Breast epithelium (tissue), 4 donors: ENCODE data around the gene ZMYND15. TPM values are rescaled to one million over a fixed set of nuclear protein-coding genes. Genes with fewer than 3 reads are reported as not detected.

ENCODE experiments used
- DNase-seq, 2 donors: peaks; one replicate each; pipeline ENCODE4 v3.0.0-alpha.2; 2019; ENCODE audit warnings: low spot score in 2 of 2
- H3K27ac ChIP-seq, 2 donors: fragments of 200-600 bp; sonication (generic) in 1 of 2; one replicate each; pipeline ENCODE4 v1.5.1; 2016 to 2019; ENCODE audit warnings: mild to moderate bottlenecking in 1 of 2
- H3K27me3 ChIP-seq, 2 donors: fragments of 200-600 bp; sonication (generic) in 1 of 2; one replicate each; pipeline versions ENCODE4 v1.5.1 to v1.6.0; 2017 to 2019; ENCODE audit warnings: control low read depth in 1 of 2, mild to moderate bottlenecking in 1 of 2
- H3K36me3 ChIP-seq: fragments of 200-600 bp; one replicate; pipeline ENCODE4 v1.5.1; 2019
- H3K4me1 ChIP-seq, 2 donors: fragments of 200-600 bp; sonication (generic); one replicate each; pipeline ENCODE4 v1.5.1; 2016 to 2019; ENCODE audit warnings: control low read depth in 1 of 2
- H3K4me3 ChIP-seq, 3 donors: fragments of 200-600 bp; sonication (generic); 1 replicate in 2 of 3; 2 replicates in 1 of 3; pipeline ENCODE4 v1.5.1; 2016 to 2019; ENCODE audit warnings: mild to moderate bottlenecking in 3 of 3, moderate library complexity in 2 of 3
- H3K9me3 ChIP-seq, 2 donors: fragments of 200-600 bp; sonication (generic) in 1 of 2; one replicate each; pipeline ENCODE4 v1.5.1; 2016 to 2019; ENCODE audit warnings: control low read depth in 1 of 2
- POLR2A ChIP-seq: fragments of 450-650 bp; IDR thresholded peaks from one replicate; pipeline ENCODE4 v1.6.1; 2016; ENCODE audit warnings: antibody characterized with exemption, mild to moderate bottlenecking, moderate library complexity
- POLR2AphosphoS5 ChIP-seq, 3 donors: sonication (generic); formaldehyde crosslinking; IDR thresholded peaks; one replicate each; pipeline ENCODE4 v1.6.1; 2017; ENCODE audit warnings: antibody characterized with exemption in 3 of 3
- intact Hi-C: fragments of 100-400 bp; cut with DNase I; formaldehyde crosslinking; loops from one replicate; pipeline ENCODE4 v1.15.1; 2023; ENCODE audit warnings: low total_unique reads
- total RNA-seq, 3 donors: library from RNA; depleted of rRNA; stranded (reverse); fragments of >200 nt; gene quantifications; one replicate each; pipeline ENCODE4 v1.1.0, GENCODE V29; 2016
- TF ChIP-seq, protein P1 (sequence below), 3 donors: fragments of 450-650 bp; IDR thresholded peaks; one replicate each; pipeline ENCODE4 v1.5.1; 2016 to 2017; ENCODE audit warnings: antibody characterized with exemption in 3 of 3, mild to moderate bottlenecking in 3 of 3, moderate library complexity in 3 of 3

The ZMYND15 gene
- total RNA-seq, 3 donors from 2014 or later: 0.96 to 2.3 (median 0.98) TPM

DNA sequence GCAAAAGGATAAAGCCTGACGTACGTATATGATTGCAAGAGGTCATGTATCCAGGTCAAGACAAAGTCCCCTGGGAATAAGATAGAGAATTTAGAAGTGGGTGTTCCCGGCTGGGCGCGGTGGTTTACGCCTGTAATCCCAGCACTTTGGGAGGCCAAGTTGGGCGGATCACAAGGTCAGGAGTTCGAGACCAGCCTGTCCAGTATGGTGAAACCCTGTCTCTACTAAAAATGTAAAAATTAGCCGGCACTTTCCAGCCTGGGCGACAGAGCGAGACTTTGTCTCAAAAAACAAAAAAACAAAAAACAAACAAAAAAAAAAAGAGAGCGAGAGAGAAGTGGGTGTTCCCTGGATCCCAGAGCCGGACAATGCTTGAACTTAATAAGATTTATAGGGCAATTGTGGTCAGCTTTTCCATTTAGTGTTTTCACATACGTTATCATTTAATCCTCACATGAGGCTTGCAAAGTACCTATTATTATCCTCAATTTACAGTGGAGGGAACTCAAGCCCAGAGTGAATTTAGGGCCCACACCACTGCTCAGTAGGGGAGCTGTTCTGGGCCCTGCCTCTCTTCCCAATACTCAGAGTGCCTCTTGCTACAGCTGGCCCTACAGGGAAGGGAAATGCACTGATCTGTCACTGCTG, 48.6 kb downstream of the ZMYND15 start:
- TF ChIP-seq POLR2AphosphoS5 (IDR thresholded peaks at IDR 0.05): no peak
- TF ChIP-seq, protein P1, sequence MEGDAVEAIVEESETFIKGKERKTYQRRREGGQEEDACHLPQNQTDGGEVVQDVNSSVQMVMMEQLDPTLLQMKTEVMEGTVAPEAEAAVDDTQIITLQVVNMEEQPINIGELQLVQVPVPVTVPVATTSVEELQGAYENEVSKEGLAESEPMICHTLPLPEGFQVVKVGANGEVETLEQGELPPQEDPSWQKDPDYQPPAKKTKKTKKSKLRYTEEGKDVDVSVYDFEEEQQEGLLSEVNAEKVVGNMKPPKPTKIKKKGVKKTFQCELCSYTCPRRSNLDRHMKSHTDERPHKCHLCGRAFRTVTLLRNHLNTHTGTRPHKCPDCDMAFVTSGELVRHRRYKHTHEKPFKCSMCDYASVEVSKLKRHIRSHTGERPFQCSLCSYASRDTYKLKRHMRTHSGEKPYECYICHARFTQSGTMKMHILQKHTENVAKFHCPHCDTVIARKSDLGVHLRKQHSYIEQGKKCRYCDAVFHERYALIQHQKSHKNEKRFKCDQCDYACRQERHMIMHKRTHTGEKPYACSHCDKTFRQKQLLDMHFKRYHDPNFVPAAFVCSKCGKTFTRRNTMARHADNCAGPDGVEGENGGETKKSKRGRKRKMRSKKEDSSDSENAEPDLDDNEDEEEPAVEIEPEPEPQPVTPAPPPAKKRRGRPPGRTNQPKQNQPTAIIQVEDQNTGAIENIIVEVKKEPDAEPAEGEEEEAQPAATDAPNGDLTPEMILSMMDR (IDR thresholded peaks at IDR 0.05): no peak
- TF ChIP-seq POLR2A: no peak
- Histone ChIP-seq H3K36me3 (no peaks in the 10 kb centered on the region), H3K9me3 (no peaks in the 10 kb centered on the region), H3K4me1 (peaks cover 0 to 7% of the 10 kb centered on the region in 2 donors), H3K27me3 (peaks cover 0 to 10% of the 10 kb centered on the region in 2 donors), H3K4me3 (peak overlapping the region in 2 of 3 donors; percentile 79 to 92), H3K27ac (peak overlapping the region in 1 of 2 donors; percentile 97)
- no peak for DNase-seq
- intact Hi-C loops: loop anchor here (5.0 kb wide), 1 partner anchor 104 kb away; no protein-coding TSS in a partner anchor

GRCh38 chr17:4788807-4789700, 49.4 kb downstream of the ZMYND15 start, which contains the start of gene GLTPD2:
Gene GLTPD2, plus strand, starts transcription at chr17:4788964. Its CDS starts 48 bp downstream, at chr17:4789012.
- Histone ChIP-seq H3K27me3 (peaks cover 0 to 7% of the 10 kb centered on the region in 2 donors), H3K4me3 (peak within 1 kb of the TSS; percentile 63 to 92 (median 79)), H3K4me1 (peaks cover 0 to 7% of the 10 kb centered on the region in 2 donors), H3K36me3 (no peaks in the 10 kb centered on the region), H3K9me3 (no peaks in the 10 kb centered on the region), H3K27ac (peak within 1 kb of the TSS; percentile 91 to 97)
- intact Hi-C loops: loop anchor here (5.0 kb wide), 1 partner anchor 103 kb away; no protein-coding TSS in a partner anchor
- DNase-seq: no peak
- TF ChIP-seq POLR2A (no peak), POLR2AphosphoS5 (IDR thresholded peaks at IDR 0.05) (no peak)
- TF ChIP-seq, protein P1 (IDR thresholded peaks at IDR 0.05): no peak

DNA sequence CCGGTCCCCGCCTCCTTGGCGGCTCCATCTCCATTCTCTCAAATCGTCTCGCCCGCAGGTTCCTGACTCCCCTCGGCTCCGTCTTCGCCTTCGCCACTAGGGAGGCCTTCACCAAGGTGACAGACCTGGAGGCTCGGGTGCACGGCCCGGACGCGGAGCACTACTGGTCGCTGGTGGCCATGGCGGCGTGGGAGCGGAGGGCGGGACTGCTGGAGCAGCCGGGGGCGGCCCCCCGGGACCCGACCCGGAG, 50.0 kb downstream of the ZMYND15 start:
- DNase-seq: no peak
- peak overlapping the region; percentile 63 to 92 (median 79) for H3K4me3 ChIP-seq

GRCh38 chr17:4789951-4790704, 50.5 kb downstream of the ZMYND15 start:
- intact Hi-C loops: loop anchor here (5.0 kb wide), 1 partner anchor 102 kb away; no protein-coding TSS in a partner anchor
- H3K9me3 ChIP-seq: no peaks in the 10 kb centered on the region

More for the DNA sequence above, 50.0 kb downstream of the ZMYND15 start:
- TF ChIP-seq, protein P1 (IDR thresholded peaks at IDR 0.05): no peak
- TF ChIP-seq POLR2A (no peak), POLR2AphosphoS5 (IDR thresholded peaks at IDR 0.05) (no peak)
- H3K36me3 ChIP-seq: no peaks in the 10 kb centered on the region
- peaks cover 0 to 7% of the 10 kb centered on the region in 2 donors for H3K4me1 ChIP-seq
- H3K9me3 ChIP-seq: no peaks in the 10 kb centered on the region
- H3K27ac ChIP-seq: peak overlapping the region; percentile 91 to 97
- intact Hi-C loops: loop anchor here (5.0 kb wide), 1 partner anchor 103 kb away; no protein-coding TSS in a partner anchor
- H3K27me3 ChIP-seq: peaks cover 0 to 1% of the 10 kb centered on the region in 2 donors

More at GRCh38 chr17:4789951-4790704, 50.5 kb downstream of the ZMYND15 start:
- peaks cover 0 to 7% of the 10 kb centered on the region in 2 donors for H3K4me1 ChIP-seq
- peak; percentile 75 to 80 for DNase-seq
- peak; percentile 52 for TF ChIP-seq POLR2A
- TF ChIP-seq, protein P1 (IDR thresholded peaks at IDR 0.05): peak; percentile 39 to 90 (median 53)
- peak; percentile 66 to 89 (median 68) for TF ChIP-seq POLR2AphosphoS5 (IDR thresholded peaks at IDR 0.05)
- H3K27ac ChIP-seq: peak overlapping the region; percentile 91 to 97
- H3K36me3 ChIP-seq: no peaks in the 10 kb centered on the region
- no peaks in the 10 kb centered on the region for H3K27me3 ChIP-seq
- H3K4me3 ChIP-seq: peak overlapping the region; percentile 63 to 92 (median 79)
